Measurements from ENCODE around the gene MRTFA. TPM values are rescaled to one million over a fixed set of nuclear protein-coding genes. Genes with fewer than 3 reads are reported as not detected.
A peak's percentile ranks its signal among the peaks of the same experiment; 100 is the strongest.

The MRTFA gene
- total RNA-seq (2014; rRNA removed; shearing (Covaris generic)) (25.6 and 47.7 TPM in 2 replicates), total RNA-seq (2022) (60.4 and 66.9 TPM in 2 replicates), Bru-seq, nascent RNA (percentile 81 among the genes with signal in this experiment), BruChase-seq, experiment 1, labeled RNA remaining after a 6-hour chase (percentile 81 among the genes with signal in this experiment), BruChase-seq, experiment 2, labeled RNA remaining after a 2-hour chase (percentile 75 among the genes with signal in this experiment)
- long read RNA-seq, full-length matches to known transcripts: 3 of 39 reads
- long read RNA-seq, partial matches to known transcripts: 11 of 39 reads
- long read RNA-seq, other reads (novel, unspliced or antisense): 25 of 39 reads

GRCh38 chr22:40636380-40637182 is at the start of gene MRTFA:
Gene MRTFA, minus strand, starts transcription at chr22:40636719.
- H3K79me2 ChIP-seq (ENCODE audit: insufficient read depth, low read depth, low read length): peaks cover 43% of the 10 kb centered on the region
- H3K9me2 ChIP-seq (ENCODE audit: insufficient read depth, low read length): no peaks in the 10 kb centered on the region
- H3K9me3 ChIP-seq (ENCODE audit: low read length): no peaks in the 10 kb centered on the region
- H2AFZ ChIP-seq (ENCODE audit: low read length): peak within 1 kb of the TSS; percentile 96
- ChIA-PET CTCF (ENCODE audit: unreplicated experiment) (interaction anchor here (1.4 kb wide), 1 partner anchor 9 kb away, joined by 6 read pairs; no protein-coding TSS in a partner anchor), POLR2A (interaction anchor here (0.5 to 1.7 kb wide), 7 partner anchors 9 to 336 kb away, joined by 3 to 5 read pairs (median 3); no protein-coding TSS in a partner anchor)
- H4K20me1 ChIP-seq (ENCODE audit: insufficient read depth, low read length): 0 out of 2 replicates have a peak, but pooled peaks cover 5% of the 10 kb centered on the region
- BruUV-seq (replicated peaks): no TSS peak
- peak within 1 kb of the TSS; percentile 83 for H3K4me3 ChIP-seq (ENCODE audit: low read depth, low read length, poor library complexity, severe bottlenecking)
- no peaks in the 10 kb centered on the region for H3K36me3 ChIP-seq (ENCODE audit: insufficient read depth, low read length)
- no peak for TF ChIP-seq CTCF (conservative IDR thresholded peaks at IDR 0.05; ENCODE audit: low read length)
- TF ChIP-seq EZH2phosphoT487 (IDR thresholded peaks at IDR 0.05; ENCODE audit: borderline replicate concordance, low read depth, low read length): no peak
- H3K27ac ChIP-seq (ENCODE audit: low read depth, low read length, poor library complexity, severe bottlenecking): peak within 1 kb of the TSS; percentile 35
- intact Hi-C loops (cut with micrococcal nuclease; ENCODE audit: unreplicated experiment): loop anchor here (2.0 to 5.0 kb wide), 4 partner anchors 44 to 222 kb away; no protein-coding TSS in a partner anchor
- DNase-seq (ENCODE audit: low spot score): peak; percentile 99
- H3K4me2 ChIP-seq (ENCODE audit: low read length): peak within 1 kb of the TSS; percentile 88
- H3K4me1 ChIP-seq (ENCODE audit: insufficient read depth, low read length, poor library complexity, severe bottlenecking): peaks cover 21% of the 10 kb centered on the region

- ChIA-PET POLR2A (interaction anchor here (0.5 to 1.0 kb wide), 2 partner anchors 18 to 229 kb away, joined by 3 read pairs; no protein-coding TSS in a partner anchor), CTCF (ENCODE audit: unreplicated experiment) (no interaction called here)
- Histone ChIP-seq H3K27ac (ENCODE audit: low read depth, low read length, poor library complexity, severe bottlenecking) (no peak overlapping the region), H4K20me1 (ENCODE audit: insufficient read depth, low read length) (no peaks in the 10 kb centered on the region), H3K9me2 (ENCODE audit: insufficient read depth, low read length) (no peaks in the 10 kb centered on the region), H3K4me1 (ENCODE audit: insufficient read depth, low read length, poor library complexity, severe bottlenecking) (peaks cover 22% of the 10 kb centered on the region), H3K4me3 (ENCODE audit: low read depth, low read length, poor library complexity, severe bottlenecking) (no peak overlapping the region), H3K79me2 (ENCODE audit: insufficient read depth, low read depth, low read length) (no peaks in the 10 kb centered on the region), H3K9me3 (ENCODE audit: low read length) (no peaks in the 10 kb centered on the region), H2AFZ (ENCODE audit: low read length) (no peak overlapping the region), H3K36me3 (ENCODE audit: insufficient read depth, low read length) (no peaks in the 10 kb centered on the region), H3K4me2 (ENCODE audit: low read length) (no peak overlapping the region)
- intact Hi-C loops (cut with micrococcal nuclease; ENCODE audit: unreplicated experiment): no loop called here
- DNase-seq (ENCODE audit: low spot score): no peak
- TF ChIP-seq EZH2phosphoT487 (IDR thresholded peaks at IDR 0.05; ENCODE audit: borderline replicate concordance, low read depth, low read length): no peak
- TF ChIP-seq CTCF (conservative IDR thresholded peaks at IDR 0.05; ENCODE audit: low read length): no peak
- BruUV-seq (replicated peaks): no TSS peak
These were observed 48.9 kb upstream of the MRTFA start for GRCh38 chr22:40685406-40685805.
